ENCODE data around the gene NKX6-2.
"Not testable (repeated sequence)": the region's sequence is repeated elsewhere in the genome, so short reads cannot be mapped to it uniquely, and the experiment has no call there.

The NKX6-2 gene

DNA sequence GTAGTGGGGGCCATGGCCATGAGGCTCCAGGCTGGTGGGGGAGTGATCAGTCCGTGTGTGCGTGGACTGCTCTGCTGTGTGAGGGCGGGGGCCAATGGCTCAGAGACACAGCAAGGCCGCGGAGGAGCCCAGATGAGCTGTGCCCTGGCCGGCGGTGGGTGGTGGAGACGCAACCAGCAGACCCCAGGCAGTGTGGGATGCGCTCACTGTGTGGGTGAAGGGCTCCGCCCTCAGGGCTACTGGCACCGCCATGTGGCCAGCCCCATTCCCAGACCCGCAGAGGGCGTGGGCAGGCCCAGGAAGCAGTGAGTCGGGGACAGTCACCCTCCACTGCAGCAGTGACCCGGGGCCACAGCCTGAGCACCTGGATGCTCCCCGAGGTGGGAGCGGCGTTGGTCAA lies 9.1 kb downstream of the NKX6-2 start:
- no peak overlapping the region for H3K4me3 ChIP-seq (ENCODE audit: low read depth, low read length)
- 0 out of 2 replicates have a peak, but pooled peaks cover 3% of the 10 kb centered on the region for H3K9me3 ChIP-seq (ENCODE audit: control insufficient read depth, insufficient read depth, low read depth, low read length)
- H3K27ac ChIP-seq (ENCODE audit: low read depth, low read length) = no peak overlapping the region
- H3K9ac ChIP-seq (ENCODE audit: low read length) = no peak overlapping the region
- H3K4me1 ChIP-seq (ENCODE audit: control insufficient read depth, insufficient read depth, low read length) = no peaks in the 10 kb centered on the region
- H3K27me3 ChIP-seq (ENCODE audit: control insufficient read depth, insufficient read depth, low read length) = peaks cover 9% of the 10 kb centered on the region
- no peaks in the 10 kb centered on the region for H3K36me3 ChIP-seq (ENCODE audit: control insufficient read depth, insufficient read depth, low read length)

DNA sequence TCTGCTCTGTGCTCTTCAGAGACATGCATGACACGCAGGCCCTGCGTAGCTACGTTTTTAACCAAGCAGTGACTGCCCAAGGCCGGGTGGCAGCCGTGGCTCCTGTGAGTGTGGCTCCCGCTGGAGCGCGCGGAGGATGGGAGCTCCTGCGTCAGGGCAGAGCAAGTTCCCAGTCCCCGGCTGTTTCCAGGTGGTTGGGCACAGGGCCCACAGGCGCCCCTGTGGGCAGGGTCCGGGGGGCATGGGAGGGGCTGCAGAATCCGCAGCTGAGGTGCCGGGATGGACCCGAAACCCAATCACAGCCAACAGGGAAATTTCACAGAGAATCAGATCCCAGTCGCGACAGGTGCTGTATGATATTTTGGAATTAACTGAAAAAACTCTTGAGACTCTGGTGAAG lies 9.8 kb downstream of the NKX6-2 start:
- Histone ChIP-seq H3K36me3 (ENCODE audit: control insufficient read depth, insufficient read depth, low read length) (no peaks in the 10 kb centered on the region), H3K9ac (ENCODE audit: low read length) (no peak overlapping the region), H3K4me3 (ENCODE audit: low read depth, low read length) (no peak overlapping the region), H3K27ac (ENCODE audit: low read depth, low read length) (no peak overlapping the region), H3K4me1 (ENCODE audit: control insufficient read depth, insufficient read depth, low read length) (no peaks in the 10 kb centered on the region), H3K9me3 (ENCODE audit: control insufficient read depth, insufficient read depth, low read depth, low read length) (0 out of 2 replicates have a peak, but pooled peaks cover 3% of the 10 kb centered on the region), H3K27me3 (ENCODE audit: control insufficient read depth, insufficient read depth, low read length) (peaks cover 4% of the 10 kb centered on the region; the same call in 1 of the 2 replicates)

DNA sequence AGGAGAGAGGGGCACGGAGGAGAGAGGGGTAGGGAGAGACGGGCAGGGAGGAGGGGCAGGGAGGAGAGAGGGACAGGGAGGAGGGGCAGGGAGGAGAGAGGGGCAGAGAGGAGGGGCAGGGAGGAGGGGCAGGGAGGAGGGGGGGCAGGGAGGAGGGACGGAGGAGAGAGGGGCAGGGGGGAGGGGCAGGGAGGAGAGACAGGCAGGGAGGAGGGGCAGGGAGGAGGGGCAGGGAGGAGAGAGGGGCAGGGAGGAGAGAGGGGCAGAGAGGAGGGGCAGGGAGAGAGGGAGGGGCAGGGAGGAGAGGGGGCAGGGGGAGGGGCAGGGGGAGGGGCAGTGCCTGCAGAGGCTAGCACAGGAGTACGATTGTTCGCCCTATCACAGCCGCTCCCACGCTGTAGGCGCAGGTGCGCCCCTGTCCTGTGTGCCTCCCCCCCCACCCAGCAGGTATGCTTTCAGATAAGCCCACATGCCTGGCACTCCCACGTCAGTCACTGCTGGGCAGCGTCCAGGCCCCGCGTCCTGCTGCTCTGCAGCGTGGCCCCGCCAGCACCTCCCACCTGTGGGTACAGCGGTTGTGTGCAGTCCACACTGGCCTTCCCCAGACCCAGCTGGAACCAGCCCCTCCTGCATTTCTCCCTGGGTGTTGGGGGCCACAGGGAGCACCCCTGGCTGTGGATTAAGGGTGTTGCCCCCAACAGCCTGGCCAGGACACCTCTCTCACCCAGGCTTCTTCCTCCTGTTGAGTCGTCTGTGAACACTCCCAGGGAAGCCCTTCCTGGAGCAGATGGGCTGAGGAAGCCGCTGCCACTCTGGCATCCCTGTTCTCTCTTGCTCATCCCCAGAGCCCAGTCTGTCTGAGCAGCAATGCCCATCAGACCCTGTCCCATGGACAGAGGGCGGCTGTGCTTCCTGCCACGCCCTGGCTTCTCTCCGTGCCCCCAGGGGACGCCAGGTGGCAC lies 10.8 kb downstream of the NKX6-2 start:
- Histone ChIP-seq H3K4me1 (ENCODE audit: control insufficient read depth, insufficient read depth, low read length) (no peaks in the 10 kb centered on the region), H3K9me3 (ENCODE audit: control insufficient read depth, insufficient read depth, low read depth, low read length) (0 out of 2 replicates have a peak, but pooled peaks cover 3% of the 10 kb centered on the region), H3K27ac (ENCODE audit: low read depth, low read length) (no peak overlapping the region), H3K36me3 (ENCODE audit: control insufficient read depth, insufficient read depth, low read length) (no peaks in the 10 kb centered on the region), H3K27me3 (ENCODE audit: control insufficient read depth, insufficient read depth, low read length) (peaks cover 1% of the 10 kb centered on the region; the same call in 1 of the 2 replicates), H3K4me3 (ENCODE audit: low read depth, low read length) (no peak overlapping the region), H3K9ac (ENCODE audit: low read length) (no peak overlapping the region)

DNA sequence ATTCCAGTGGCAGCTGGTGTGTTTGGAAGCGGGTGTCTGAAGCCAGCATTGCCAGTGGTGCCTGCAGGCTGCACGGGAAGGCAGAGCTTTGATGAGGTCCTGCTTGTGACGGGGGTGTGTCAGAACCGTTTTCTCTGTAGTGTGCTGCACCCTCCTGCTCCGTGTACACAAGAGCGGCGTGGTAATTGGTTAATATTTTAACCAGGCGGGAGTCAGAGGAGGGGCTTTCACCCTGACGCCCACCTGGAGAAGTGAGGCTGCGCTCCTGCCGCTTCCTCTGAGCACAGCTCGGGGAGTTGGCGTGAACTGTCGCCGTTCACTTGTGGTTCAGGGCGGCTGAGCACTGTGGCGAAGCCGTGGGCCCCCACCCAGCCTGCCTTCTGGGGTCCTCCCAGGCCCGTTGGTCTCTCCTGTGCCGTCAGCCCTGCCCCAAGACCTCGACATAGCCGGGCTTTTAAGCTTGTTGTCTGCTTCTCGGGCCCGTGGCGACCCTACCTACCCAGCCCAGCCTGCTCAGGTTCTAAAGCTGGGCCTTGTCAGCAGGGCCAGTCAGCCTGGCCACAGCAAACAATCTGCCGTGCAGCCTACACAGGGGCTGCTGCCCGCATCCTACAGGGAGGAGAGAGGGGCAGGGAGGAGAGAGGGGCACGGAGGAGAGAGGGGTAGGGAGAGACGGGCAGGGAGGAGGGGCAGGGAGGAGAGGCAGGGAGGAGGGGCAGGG lies 11.6 kb downstream of the NKX6-2 start:
- no peak overlapping the region for H3K4me3 ChIP-seq (ENCODE audit: low read depth, low read length)
- no peak overlapping the region for H3K27ac ChIP-seq (ENCODE audit: low read depth, low read length)
- no peaks in the 10 kb centered on the region for H3K4me1 ChIP-seq (ENCODE audit: control insufficient read depth, insufficient read depth, low read length)
- 0 out of 2 replicates have a peak, but pooled peaks cover 3% of the 10 kb centered on the region for H3K9me3 ChIP-seq (ENCODE audit: control insufficient read depth, insufficient read depth, low read depth, low read length)
- no peaks in the 10 kb centered on the region for H3K27me3 ChIP-seq (ENCODE audit: control insufficient read depth, insufficient read depth, low read length)
- no peaks in the 10 kb centered on the region for H3K36me3 ChIP-seq (ENCODE audit: control insufficient read depth, insufficient read depth, low read length)
- H3K9ac ChIP-seq (ENCODE audit: low read length) = no peak overlapping the region

DNA sequence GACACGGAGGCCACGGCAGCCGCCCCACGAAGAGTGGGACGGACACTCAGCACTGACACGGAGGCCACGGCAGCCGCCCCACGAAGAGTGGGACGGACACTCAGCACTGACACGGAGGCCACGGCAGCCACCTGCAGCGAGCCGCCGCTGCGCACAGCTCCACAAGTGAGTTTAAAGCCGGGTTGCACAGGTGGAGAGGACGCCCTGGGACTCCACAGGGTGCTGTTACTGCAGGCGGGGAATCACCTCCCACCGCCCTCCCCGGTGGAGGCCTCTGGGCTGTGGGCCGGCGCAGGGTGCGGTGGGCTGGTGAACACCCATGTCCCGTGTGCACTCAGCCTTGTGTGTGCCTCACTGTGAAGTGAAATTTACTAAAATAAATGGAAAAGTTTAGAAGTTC lies 13.1 kb downstream of the NKX6-2 start:
- H3K27ac ChIP-seq (ENCODE audit: low read depth, low read length); H3K4me1 ChIP-seq (ENCODE audit: control insufficient read depth, insufficient read depth, low read length); H3K36me3 ChIP-seq (ENCODE audit: control insufficient read depth, insufficient read depth, low read length); H3K27me3 ChIP-seq (ENCODE audit: control insufficient read depth, insufficient read depth, low read length); H3K4me3 ChIP-seq (ENCODE audit: low read depth, low read length); H3K9ac ChIP-seq (ENCODE audit: low read length); H3K9me3 ChIP-seq (ENCODE audit: control insufficient read depth, insufficient read depth, low read depth, low read length): not testable (repeated sequence)

DNA sequence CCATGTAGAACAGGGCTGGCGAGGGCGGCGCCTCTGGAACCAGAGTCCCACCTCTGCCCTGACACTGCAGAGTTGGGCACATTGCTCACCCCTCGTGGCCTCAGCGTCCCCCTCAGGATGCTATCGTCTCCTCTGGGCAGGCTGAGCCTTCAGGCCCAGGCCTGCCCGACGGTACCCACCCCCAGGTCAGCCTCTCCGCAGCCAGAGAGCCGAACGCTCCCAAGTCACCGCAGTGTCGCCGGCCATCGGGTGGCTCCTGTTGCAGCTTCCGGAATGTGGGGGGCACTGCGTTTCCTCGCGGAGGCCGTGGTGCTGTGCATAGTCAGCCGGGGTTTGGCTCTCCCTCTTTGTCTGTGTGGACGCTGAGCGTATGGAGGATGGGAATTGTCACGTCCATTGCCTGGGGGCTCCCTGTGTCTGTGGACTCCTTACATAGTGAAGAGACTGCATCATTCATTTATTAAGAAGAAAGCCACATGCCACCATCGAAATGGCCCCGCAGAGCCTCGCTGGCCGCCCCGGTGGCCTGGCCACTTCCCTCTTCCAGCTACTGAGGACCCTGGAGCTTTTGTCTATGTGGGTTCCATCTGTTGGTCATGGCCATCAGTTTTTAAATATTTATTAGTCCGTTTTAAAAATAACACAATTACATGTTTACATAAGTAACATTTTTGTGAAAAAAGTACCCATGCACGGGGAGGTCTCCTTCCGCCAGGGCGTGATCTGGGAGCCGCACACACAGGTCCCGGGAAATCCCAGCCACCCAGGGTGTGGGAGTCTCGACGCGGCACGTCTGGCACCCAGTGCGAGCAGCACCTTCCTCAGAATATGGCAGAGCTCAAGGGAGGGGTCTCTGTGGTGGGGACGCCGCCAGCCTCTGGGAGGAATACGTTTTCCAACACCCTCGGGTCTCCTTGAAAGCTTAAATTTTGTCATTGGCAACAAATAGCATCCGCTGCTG lies 15.6 kb downstream of the NKX6-2 start:
- Histone ChIP-seq H3K9me3 (ENCODE audit: control insufficient read depth, insufficient read depth, low read depth, low read length) (0 out of 2 replicates have a peak, but pooled peaks cover 3% of the 10 kb centered on the region), H3K27ac (ENCODE audit: low read depth, low read length) (no peak overlapping the region), H3K27me3 (ENCODE audit: control insufficient read depth, insufficient read depth, low read length) (no peaks in the 10 kb centered on the region), H3K36me3 (ENCODE audit: control insufficient read depth, insufficient read depth, low read length) (no peaks in the 10 kb centered on the region), H3K4me3 (ENCODE audit: low read depth, low read length) (no peak overlapping the region), H3K4me1 (ENCODE audit: control insufficient read depth, insufficient read depth, low read length) (no peaks in the 10 kb centered on the region), H3K9ac (ENCODE audit: low read length) (no peak overlapping the region)

DNA sequence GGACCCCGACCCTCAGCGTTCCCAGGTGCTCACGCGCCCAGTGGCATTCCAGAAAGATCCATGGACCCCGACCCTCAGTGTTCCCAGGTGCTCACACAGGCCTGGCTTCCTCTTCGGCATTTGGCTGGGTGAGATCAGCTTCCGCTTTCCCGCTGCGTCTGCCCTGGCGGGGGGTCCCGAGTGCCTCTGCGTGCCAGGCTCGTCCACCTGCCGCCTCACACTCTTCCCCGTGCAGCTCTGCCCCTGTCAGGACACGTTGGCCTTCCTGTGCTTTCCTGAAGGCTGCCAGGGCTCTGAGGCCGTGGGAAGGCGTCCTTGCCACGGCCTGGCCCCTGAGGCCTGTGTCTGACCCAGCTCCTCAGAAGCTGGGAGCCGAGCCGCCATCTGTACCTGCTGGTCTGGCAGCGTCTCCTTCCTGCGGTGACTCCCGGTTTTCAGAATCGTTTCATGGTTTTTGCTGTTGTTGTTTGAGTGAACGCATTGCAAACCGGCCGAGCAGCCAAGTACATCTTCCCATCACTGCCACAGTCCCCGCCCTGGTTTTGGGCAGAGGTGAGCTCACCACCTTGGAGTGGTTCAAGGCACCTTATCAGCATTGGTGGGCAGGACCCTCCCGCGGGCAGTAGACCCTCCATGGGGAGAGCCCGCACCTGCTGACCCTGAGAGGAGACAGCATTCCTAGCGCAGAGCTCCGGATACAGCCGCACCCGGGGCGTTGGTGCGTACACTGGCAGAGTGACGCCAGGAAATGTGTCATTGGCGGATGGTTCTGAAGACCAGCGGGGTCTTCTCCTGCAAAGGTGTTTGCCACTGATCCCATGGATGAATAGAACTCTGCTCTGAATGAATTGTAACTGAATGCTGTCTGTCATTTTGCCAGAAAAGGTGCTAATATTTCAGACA lies 17.4 kb downstream of the NKX6-2 start:
- no peaks in the 10 kb centered on the region for H3K4me1 ChIP-seq (ENCODE audit: control insufficient read depth, insufficient read depth, low read length)
- H3K27ac ChIP-seq (ENCODE audit: low read depth, low read length) = no peak overlapping the region
- H3K36me3 ChIP-seq (ENCODE audit: control insufficient read depth, insufficient read depth, low read length) = no peaks in the 10 kb centered on the region
- H3K9me3 ChIP-seq (ENCODE audit: control insufficient read depth, insufficient read depth, low read depth, low read length) = peaks cover 3% of the 10 kb centered on the region; the same call in 1 of the 2 replicates
- H3K27me3 ChIP-seq (ENCODE audit: control insufficient read depth, insufficient read depth, low read length) = no peaks in the 10 kb centered on the region
- no peak overlapping the region for H3K4me3 ChIP-seq (ENCODE audit: low read depth, low read length)
- H3K9ac ChIP-seq (ENCODE audit: low read length) = no peak overlapping the region

DNA sequence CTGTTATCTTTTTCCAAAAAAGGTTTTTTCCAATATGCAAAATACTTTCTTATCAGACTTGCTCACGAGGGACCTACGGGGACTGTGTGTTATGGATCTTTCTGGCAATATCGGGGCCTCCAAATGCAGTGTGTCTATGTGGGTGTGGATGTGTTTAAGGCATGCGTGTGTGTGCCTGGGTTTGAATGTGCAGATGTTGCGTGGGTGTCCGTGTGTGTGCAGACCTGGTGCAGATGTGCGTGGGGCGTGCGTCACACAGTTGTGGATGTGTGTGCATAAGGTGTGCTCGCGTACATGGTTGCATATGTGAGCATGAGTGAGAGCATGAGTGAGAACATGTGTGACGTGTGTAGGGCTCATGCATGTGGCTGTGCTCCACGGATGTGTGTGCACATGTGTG lies 19.7 kb downstream of the NKX6-2 start:
- no peak overlapping the region for H3K9ac ChIP-seq (ENCODE audit: low read length)

DNA sequence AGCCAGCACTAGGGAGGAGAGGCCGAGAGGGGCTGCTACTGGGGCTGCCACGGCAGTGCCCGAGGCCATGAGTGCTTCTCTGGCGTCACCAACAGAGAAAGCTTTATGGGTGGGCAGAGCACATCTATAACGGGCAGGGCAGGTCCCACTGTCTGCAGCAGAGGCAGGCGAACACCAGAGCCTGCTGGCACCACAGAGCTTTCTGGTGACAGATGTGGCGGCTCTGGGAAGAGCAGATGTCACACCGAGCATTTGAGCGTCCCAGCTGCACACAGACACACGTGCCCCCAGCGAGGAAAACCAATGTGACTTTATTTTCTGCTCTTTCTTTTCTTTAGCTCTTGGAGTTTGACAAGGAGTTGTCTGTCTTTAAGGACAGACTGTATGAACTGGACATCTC lies 20.5 kb downstream of the NKX6-2 start:
- no peaks in the 10 kb centered on the region for H3K36me3 ChIP-seq (ENCODE audit: control insufficient read depth, insufficient read depth, low read length)
- no peaks in the 10 kb centered on the region for H3K4me1 ChIP-seq (ENCODE audit: control insufficient read depth, insufficient read depth, low read length)
- no peak overlapping the region for H3K9ac ChIP-seq (ENCODE audit: low read length)
- no peak overlapping the region for H3K4me3 ChIP-seq (ENCODE audit: low read depth, low read length)
- no peak overlapping the region for H3K27ac ChIP-seq (ENCODE audit: low read depth, low read length)
- no peaks in the 10 kb centered on the region for H3K27me3 ChIP-seq (ENCODE audit: control insufficient read depth, insufficient read depth, low read length)
- H3K9me3 ChIP-seq (ENCODE audit: control insufficient read depth, insufficient read depth, low read depth, low read length) = peaks cover 7% of the 10 kb centered on the region; the same call in 1 of the 2 replicates

More for the DNA sequence above, 19.7 kb downstream of the NKX6-2 start:
- no peak overlapping the region for H3K27ac ChIP-seq (ENCODE audit: low read depth, low read length)
- no peaks in the 10 kb centered on the region for H3K36me3 ChIP-seq (ENCODE audit: control insufficient read depth, insufficient read depth, low read length)
- H3K9me3 ChIP-seq (ENCODE audit: control insufficient read depth, insufficient read depth, low read depth, low read length) = peaks cover 7% of the 10 kb centered on the region; the same call in 1 of the 2 replicates
- no peaks in the 10 kb centered on the region for H3K27me3 ChIP-seq (ENCODE audit: control insufficient read depth, insufficient read depth, low read length)
- no peak overlapping the region for H3K4me3 ChIP-seq (ENCODE audit: low read depth, low read length)
- H3K4me1 ChIP-seq (ENCODE audit: control insufficient read depth, insufficient read depth, low read length) = no peaks in the 10 kb centered on the region
